ENCODE data around the gene DNM1.

- TF ChIP-seq CTCF (IDR thresholded peaks at IDR 0.05) (peak in 4 of 6 experiments; percentile 32 to 40 (median 37)), POLR2A (IDR thresholded peaks at IDR 0.05) (peak; percentile 68 to 78)
These were observed 10.4 kb upstream of the DNM1 start for GRCh38 chr9:128192601-128193371.
